Glomerular visceral epithelial cell (primary cell): ENCODE measurements around the gene NTF3.
"Not testable (repeated sequence)": the region's sequence is repeated elsewhere in the genome, so short reads cannot be mapped to it uniquely, and the experiment has no call there.

Experiments used
- DNase-seq: peaks from one replicate; pipeline ENCODE4 v3.0.0-alpha.2; 2016; ENCODE audit errors: extremely low spot score

NTF3 gene

DNA sequence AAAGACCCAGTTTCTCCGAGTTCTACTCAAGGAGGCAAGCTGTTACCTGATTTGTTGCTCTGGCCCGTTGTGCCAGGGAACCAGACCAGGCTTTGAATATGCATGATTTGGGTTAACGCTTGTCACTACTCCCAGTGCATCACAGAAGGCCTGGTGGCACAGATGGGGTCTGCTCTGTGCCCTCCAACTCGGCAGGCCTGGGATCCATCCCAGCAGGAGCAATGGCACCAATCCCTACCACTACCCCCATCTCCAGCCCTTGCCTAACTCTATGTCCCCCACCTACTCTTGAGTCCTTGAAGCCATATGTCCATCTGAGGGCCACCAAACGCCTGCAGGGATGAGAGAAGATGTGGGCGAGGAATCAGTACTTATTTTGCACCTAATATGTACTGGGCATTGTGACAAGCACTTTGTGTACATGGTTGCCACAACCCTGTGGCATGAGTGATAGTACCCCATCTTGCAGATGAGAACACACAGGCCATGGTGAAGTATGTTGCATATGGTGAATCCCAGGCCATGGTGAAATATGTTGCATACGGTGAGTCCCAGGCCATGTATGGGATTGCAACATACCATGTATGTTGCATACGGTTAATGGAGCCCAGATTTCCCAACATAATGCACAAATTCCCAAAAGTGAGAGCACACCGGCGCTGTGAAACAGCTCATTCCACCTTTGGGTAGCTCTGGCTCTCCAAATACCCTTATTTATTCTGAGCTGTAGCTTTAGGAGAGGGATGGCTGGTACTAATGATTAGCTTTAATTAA is 102.7 kb downstream of the NTF3 start:
- no peak for DNase-seq

GRCh38 chr12:5535541-5535940 is 103.6 kb downstream of the NTF3 start:
- DNase-seq = no peak

DNA sequence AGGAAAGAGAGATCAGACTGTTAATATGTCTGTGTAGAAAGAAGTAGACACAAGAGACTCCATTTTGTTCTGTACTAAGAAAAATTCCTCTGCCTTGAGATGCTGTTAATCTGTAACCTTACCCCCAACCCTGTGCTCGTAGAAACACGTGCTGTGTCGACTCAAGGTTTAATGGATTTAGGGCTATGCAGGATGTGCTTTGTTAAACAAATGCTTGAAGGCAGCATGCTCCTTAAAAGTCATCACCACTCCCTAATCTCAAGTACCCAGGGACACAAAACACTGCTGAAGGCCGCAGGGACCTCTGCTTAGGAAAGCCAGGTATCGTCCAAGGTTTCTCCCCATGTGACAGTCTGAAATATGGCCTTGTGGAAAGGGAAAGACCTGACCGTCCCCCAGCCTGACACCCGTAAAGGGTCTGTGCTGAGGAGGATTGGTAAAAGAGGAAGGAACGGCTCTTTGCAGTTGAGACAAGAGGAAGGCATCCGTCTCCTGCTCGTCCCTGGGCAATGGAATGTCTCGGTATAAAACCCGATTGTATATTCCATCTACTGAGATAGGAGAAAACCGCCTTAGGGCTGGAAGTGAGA is 105.2 kb downstream of the NTF3 start:
- DNase-seq = not testable (repeated sequence)

GRCh38 chr12:5537771-5538170 is 105.9 kb downstream of the NTF3 start:
- DNase-seq = no peak
